Adrenal gland (tissue), 12 donors: ENCODE measurements around the gene KRT24. TPM values are rescaled to one million over a fixed set of nuclear protein-coding genes. Genes with fewer than 3 reads are reported as not detected.

Source experiments
- DNase-seq, 7 donors: peaks; one replicate each; pipeline ENCODE4 v3.0.0-alpha.2; 2019 to 2020
- H3K27ac ChIP-seq, 5 donors: fragments of 200-600 bp; sonication (generic) in 4 of 5; 1 replicate in 3 of 5; 2 replicates in 2 of 5; pipeline versions ENCODE4 v1.5.1 to v1.8.0; 2016 to 2020; ENCODE audit warnings: mild to moderate bottlenecking in 1 of 5
- H3K27me3 ChIP-seq: fragments of 200-600 bp; 2 replicates; pipeline ENCODE4 v1.8.0; 2021
- H3K36me3 ChIP-seq, 2 donors: fragments of 200-600 bp; replicated peaks in 1 of 2; 1 replicate in 1 of 2; 2 replicates in 1 of 2; pipeline versions ENCODE4 v1.5.1 to v1.8.0; 2018 to 2022
- H3K4me1 ChIP-seq, 2 donors: fragments of 200-600 bp; replicated peaks in 1 of 2; 1 replicate in 1 of 2; 2 replicates in 1 of 2; pipeline versions ENCODE4 v1.5.1 to v1.8.0; 2018 to 2021
- H3K4me3 ChIP-seq, 4 donors: fragments of 200-600 bp; sonication (generic) in 3 of 4; one replicate each; pipeline ENCODE4 v1.5.1; 2016 to 2018
- H3K9me3 ChIP-seq, 3 donors: fragments of 200-600 bp; sonication (generic) in 1 of 3; replicated peaks in 1 of 3; 1 replicate in 2 of 3; 2 replicates in 1 of 3; pipeline versions ENCODE4 v1.5.1 to v1.8.0; 2016 to 2021
- POLR2A ChIP-seq, 2 donors: fragments of 450-650 bp; IDR thresholded peaks; one replicate each; pipeline ENCODE4 v1.6.1; 2017; ENCODE audit warnings: antibody characterized with exemption in 2 of 2, mild to moderate bottlenecking in 2 of 2, moderate library complexity in 1 of 2
- WGBS, 4 donors: extraction: QIAGEN DNeasy Blood & Tissue Kit in 2 of 4; methylation state at CpG; one replicate each; pipeline versions ENCODE4 v1.1.5 to v1.1.7; 2013 to 2017; 5-methylcytosine and 5-hydroxymethylcytosine counted together
- intact Hi-C, 2 donors: fragments of 100-400 bp; cut with DNase I; formaldehyde crosslinking; loops; one replicate each; pipeline versions ENCODE4 v1.14.1 to v1.15.0; 2022 to 2023
- polyA plus RNA-seq, 3 donors: library from polyadenylated mRNA; stranded (reverse); fragments of 200-250 nt in 2 of 3; fragments of 350-450 nt in 1 of 3; fragmentation: Illumina TruSeq in 1 of 3; extraction: RNeasy Lipid Tissue Mini Kit (QIAGEN cat#74804) in 1 of 3; gene quantifications; one replicate each; pipeline ENCODE4 v1.2.3, GENCODE V29; 2013 to 2014
- total RNA-seq, 9 donors: library from RNA; depleted of rRNA in 4 of 9; stranded (reverse); fragments of >200 nt in 4 of 9; fragments of 120-200 nt in 1 of 9; fragmentation: NEBNext Ultra II Directional in 1 of 9; extraction: Animal tissue kit (Norgen Biotek cat#: 25700) in 1 of 9; gene quantifications; one replicate each; pipeline versions ENCODE4 v1.1.0 to v1.2.4, GENCODE V29; 2013 to 2023
- TF ChIP-seq, protein P1 (sequence below), 6 experiments: fragments of 450-650 bp in 4 of 6; fragments of 200-600 bp in 2 of 6; sonication (generic) in 1 of 6; IDR thresholded peaks; 1 replicate in 5 of 6; 2 replicates in 1 of 6; pipeline versions ENCODE4 v1.5.1 to v1.8.0; 2016 to 2021; ENCODE audit warnings: antibody characterized with exemption in 6 of 6, mild to moderate bottlenecking in 2 of 6, moderate library complexity in 1 of 6
- donor health status: healthy with polysubstance abuse.
- donor health status: Bipolar disorder and iron deficiency.
- donor health status: DM: yes; HTN: yes; CAD: no.
- donor health status: DM: no; HTN: no; CAD: no.
- donor health status: DM: no; HTN: no; CAD: no.
- donor health status: DM: yes; HTN: yes; CAD: no.

KRT24 gene
- total and polyA plus RNA-seq, 12 donors = 0.10 to 0.24 TPM; not detected in 10

DNA sequence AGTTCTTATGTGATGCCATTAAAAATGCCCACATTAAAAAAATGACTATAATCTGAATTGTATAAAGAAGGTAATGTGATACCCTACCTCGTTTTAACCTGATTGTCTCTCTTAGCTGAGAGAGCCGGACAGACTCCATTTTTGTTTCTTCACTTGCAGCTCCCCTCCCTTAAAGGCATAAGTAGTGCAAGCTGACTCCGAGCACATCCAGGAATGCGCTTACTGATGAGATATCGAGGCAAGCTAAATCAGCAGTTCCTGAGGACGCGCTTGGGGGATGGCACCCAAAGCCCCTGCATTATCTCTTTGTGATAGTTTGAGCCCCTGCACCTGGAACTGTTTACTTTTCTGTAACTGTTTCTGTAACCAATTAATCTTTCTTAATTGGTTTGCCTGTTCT, 6.3 kb downstream of the KRT24 start:
- 26 to 50% (median 34%) methylated on average over 7 of the region's 7 CpGs for WGBS, 4 donors
- Histone ChIP-seq H3K4me1 (no peaks in the 10 kb centered on the region), H3K4me3 (no peak overlapping the region), H3K9me3 (no peaks in the 10 kb centered on the region), H3K36me3 (no peaks in the 10 kb centered on the region), H3K27me3 (peaks cover 10% of the 10 kb centered on the region), H3K27ac (no peak overlapping the region)
- TF ChIP-seq POLR2A (IDR thresholded peaks at IDR 0.05) = no peak
- TF ChIP-seq, protein P1, sequence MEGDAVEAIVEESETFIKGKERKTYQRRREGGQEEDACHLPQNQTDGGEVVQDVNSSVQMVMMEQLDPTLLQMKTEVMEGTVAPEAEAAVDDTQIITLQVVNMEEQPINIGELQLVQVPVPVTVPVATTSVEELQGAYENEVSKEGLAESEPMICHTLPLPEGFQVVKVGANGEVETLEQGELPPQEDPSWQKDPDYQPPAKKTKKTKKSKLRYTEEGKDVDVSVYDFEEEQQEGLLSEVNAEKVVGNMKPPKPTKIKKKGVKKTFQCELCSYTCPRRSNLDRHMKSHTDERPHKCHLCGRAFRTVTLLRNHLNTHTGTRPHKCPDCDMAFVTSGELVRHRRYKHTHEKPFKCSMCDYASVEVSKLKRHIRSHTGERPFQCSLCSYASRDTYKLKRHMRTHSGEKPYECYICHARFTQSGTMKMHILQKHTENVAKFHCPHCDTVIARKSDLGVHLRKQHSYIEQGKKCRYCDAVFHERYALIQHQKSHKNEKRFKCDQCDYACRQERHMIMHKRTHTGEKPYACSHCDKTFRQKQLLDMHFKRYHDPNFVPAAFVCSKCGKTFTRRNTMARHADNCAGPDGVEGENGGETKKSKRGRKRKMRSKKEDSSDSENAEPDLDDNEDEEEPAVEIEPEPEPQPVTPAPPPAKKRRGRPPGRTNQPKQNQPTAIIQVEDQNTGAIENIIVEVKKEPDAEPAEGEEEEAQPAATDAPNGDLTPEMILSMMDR (IDR thresholded peaks at IDR 0.05) = no peak
- intact Hi-C loops = no loop called here
- DNase-seq = no peak

DNA sequence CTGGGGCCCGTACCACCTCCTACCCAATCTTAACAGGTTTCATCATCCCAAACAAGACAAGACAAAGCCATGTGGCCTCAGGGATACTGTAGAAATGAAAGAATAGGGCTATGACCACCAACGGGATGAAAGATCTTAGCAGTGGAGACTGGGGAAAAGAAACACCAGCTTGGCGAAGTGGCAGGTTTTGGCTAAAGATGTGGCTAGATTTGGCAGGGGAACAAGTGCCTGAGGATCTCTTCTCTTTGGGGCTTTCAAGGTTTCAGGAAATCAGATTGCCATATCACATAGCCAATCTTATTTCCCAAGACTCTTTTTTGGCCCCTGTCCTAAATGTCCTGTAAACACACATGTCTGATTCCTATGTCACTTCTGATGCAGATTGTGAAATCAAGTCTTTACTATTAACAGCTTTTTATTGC, 6.9 kb downstream of the KRT24 start:
- H3K9me3 ChIP-seq = no peaks in the 10 kb centered on the region
- DNase-seq = no peak
- H3K4me3 ChIP-seq = no peak overlapping the region
- H3K27ac ChIP-seq = no peak overlapping the region
- H3K27me3 ChIP-seq = peaks cover 10% of the 10 kb centered on the region
- intact Hi-C loops = no loop called here
- no peaks in the 10 kb centered on the region for H3K36me3 ChIP-seq
- WGBS, 4 donors = 62 to 70% (median 66%) methylated on average over 3 of the region's 3 CpGs
- no peak for TF ChIP-seq POLR2A (IDR thresholded peaks at IDR 0.05)
- TF ChIP-seq, protein P1 (IDR thresholded peaks at IDR 0.05) = no peak
- no peaks in the 10 kb centered on the region for H3K4me1 ChIP-seq

DNA sequence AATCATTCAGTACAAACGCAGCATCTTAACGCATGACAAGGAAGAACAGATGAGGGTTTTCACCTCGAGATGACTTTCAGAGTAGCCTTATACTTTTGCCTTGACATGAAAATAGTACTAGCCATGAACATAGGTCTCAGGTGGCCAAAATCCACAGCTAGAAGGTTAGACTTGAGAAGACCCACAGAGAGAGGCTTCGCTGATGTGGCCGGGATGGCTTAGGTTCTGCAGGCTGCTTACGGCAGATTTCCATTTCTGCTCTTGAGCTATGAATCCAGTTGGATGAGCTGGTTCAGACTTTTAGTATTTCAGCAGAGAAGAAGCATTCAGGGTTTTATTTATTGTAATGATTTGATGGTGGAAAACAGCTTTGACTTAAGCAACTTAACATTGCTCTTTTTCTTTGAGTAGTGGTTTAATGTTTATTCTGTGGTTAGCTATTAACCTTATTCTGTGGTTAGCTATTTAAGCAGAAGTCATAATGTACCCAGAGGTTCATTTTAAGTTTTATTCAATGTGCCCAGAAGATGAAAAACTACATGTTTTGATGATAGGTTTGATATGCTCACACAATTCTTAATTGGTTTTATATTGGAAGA, 7.6 kb downstream of the KRT24 start:
- Histone ChIP-seq H3K4me3 (no peak overlapping the region), H3K9me3 (no peaks in the 10 kb centered on the region), H3K36me3 (no peaks in the 10 kb centered on the region), H3K4me1 (no peaks in the 10 kb centered on the region), H3K27me3 (peaks cover 10% of the 10 kb centered on the region), H3K27ac (no peak overlapping the region)
- TF ChIP-seq POLR2A (IDR thresholded peaks at IDR 0.05) = no peak
- TF ChIP-seq, protein P1 (IDR thresholded peaks at IDR 0.05) = no peak
- 90 to 92% (median 90%) methylated on average over 6 of the region's 6 CpGs for WGBS, 4 donors
- no peak for DNase-seq
- intact Hi-C loops = no loop called here

DNA sequence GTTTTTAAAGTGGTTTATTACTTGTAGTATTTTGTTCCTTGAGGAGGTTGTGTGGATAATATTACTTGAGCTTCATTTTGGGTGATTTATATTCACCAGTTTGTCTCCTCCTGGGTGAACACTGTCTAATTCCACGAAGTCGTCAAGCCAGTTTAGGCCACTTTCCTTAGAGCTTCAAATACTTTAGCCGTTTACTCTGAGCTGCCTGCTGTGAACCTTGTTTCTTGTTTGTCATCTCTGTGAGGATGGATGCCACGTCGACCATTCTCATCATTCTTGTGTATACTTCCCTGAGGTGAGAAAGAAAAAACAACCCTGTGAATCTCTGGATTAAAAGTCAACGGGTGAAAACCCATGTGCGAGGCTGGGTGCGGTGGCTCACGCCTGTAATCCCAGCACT, 9.0 kb downstream of the KRT24 start:
- no peak overlapping the region for H3K4me3 ChIP-seq
- H3K27me3 ChIP-seq = peaks cover 10% of the 10 kb centered on the region
- no peak overlapping the region for H3K27ac ChIP-seq
- H3K4me1 ChIP-seq = no peaks in the 10 kb centered on the region
- TF ChIP-seq POLR2A (IDR thresholded peaks at IDR 0.05) = no peak
- DNase-seq = no peak
- intact Hi-C loops = no loop called here
- H3K9me3 ChIP-seq = no peaks in the 10 kb centered on the region
- WGBS, 4 donors = 67 to 76% (median 72%) methylated on average over 9 of the region's 9 CpGs
- H3K36me3 ChIP-seq = no peaks in the 10 kb centered on the region

DNA sequence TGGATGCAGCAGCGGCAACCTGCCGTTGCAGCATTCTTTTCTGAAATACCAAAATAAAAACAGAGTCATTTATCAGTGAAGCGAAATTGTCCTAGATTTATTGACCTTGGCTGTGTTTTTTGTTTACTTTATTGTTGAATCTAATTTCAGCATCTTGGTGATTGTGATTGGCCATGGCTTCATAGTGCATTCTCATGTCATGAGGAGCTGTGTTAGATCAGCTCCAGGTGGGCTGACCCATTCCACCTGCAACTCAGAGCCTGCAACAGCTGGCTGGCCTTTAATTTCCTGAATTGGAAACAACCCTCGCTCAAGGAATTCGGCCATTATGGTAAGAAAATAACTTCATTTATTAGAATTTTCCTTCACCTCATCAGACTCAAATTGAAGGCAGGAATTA, 16.4 kb downstream of the KRT24 start:
- 51 to 64% (median 58%) methylated on average over 5 of the region's 5 CpGs for WGBS, 4 donors
- Histone ChIP-seq H3K36me3 (no peaks in the 10 kb centered on the region), H3K9me3 (no peaks in the 10 kb centered on the region), H3K27me3 (no peaks in the 10 kb centered on the region), H3K4me3 (no peak overlapping the region), H3K27ac (no peak overlapping the region), H3K4me1 (no peaks in the 10 kb centered on the region)
- intact Hi-C loops = no loop called here
- no peak for DNase-seq
- TF ChIP-seq, protein P1 (IDR thresholded peaks at IDR 0.05) = no peak
- TF ChIP-seq POLR2A (IDR thresholded peaks at IDR 0.05) = no peak
